ENCODE measurements around the gene GUCY2D.

The GUCY2D gene

DNA sequence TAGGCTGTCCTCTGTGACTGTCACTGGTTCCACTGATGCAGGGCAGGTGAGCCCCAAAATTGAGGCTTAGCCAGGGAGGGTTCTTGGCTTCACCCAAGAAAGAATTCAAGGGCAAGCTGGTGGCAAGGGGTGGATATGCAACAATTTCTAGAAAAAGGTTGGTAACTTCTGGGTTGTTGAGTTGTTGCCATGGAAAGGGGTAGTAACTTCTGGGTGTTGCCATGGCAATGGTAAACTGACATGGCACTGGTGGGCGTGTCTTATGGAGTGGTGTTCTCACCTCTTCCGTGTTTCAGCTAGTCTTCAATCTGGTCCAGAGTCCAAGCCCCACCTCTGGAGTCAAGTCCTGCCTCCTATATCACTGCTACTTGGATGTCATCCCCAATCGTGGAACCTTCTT lies 9.5 kb upstream of the GUCY2D start:
- no peak for DNase-seq

DNA sequence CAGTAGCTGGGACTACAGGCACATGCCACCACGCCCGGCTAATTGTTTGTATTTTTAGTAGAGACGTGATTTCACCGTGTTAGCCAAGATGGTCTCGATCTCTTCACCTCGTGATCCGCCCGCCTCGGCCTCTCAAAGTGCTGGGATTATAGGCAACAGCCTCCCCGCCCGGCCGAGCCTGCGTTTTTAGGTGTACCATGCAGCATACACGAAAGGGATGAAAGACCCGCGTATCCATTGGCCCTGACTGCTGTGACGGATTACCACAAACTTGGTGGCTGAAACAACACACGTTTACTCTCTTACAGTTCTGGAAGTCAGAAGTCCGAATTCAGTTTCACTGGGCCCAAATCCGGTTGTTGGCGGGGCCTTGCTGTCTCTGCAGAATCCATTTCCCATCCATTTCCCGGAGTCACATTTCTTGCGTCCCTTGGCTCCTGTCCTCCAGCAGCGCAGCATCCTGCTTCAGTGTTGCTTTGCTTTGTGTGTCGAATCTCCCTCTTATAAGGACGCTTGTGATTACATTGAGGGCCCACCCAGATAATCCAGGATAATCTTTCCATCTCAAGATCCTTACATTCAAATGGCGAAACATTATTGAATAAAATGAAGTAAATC lies 8.3 kb upstream of the GUCY2D start:
- DNase-seq, result no peak

DNA sequence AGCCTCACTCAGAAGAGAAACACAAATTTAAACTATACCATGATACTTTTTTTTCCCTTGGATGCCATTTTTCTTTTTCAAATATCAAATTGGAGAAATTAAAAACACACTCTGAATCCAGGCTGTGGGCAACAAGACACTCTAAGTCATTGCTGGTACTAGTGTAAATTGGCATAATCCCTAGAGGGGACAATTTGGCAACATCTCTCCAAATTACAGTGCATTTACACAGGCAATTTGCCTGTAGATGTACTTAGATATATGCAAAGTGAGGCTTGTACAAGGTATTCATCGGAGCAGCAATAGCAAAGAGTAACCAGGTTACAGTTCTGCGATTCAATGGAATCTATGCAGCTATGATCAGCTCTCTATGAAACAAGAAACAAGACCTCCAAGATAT lies 6.7 kb upstream of the GUCY2D start:
- no peak for DNase-seq

DNA sequence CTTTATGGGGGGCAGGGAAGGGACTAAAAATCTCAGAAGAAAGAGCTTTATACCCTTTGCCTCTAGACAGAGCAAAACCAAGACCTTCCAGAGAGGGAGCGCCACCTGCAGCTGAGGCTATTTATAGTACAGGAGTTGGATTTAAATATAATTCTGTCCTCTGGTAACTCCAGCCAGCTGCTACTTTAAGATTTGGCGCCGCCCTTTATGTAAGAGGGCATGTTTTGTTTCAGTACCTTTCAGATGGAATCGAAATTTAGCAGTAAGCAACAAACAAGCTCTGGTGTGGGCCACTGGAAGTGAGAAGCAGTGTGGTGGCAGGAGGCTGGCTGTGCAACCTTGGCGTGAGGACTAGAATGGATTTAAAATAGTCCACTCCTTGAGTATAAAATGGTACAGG lies 5.2 kb upstream of the GUCY2D start:
- DNase-seq, result peak; percentile 48

DNA sequence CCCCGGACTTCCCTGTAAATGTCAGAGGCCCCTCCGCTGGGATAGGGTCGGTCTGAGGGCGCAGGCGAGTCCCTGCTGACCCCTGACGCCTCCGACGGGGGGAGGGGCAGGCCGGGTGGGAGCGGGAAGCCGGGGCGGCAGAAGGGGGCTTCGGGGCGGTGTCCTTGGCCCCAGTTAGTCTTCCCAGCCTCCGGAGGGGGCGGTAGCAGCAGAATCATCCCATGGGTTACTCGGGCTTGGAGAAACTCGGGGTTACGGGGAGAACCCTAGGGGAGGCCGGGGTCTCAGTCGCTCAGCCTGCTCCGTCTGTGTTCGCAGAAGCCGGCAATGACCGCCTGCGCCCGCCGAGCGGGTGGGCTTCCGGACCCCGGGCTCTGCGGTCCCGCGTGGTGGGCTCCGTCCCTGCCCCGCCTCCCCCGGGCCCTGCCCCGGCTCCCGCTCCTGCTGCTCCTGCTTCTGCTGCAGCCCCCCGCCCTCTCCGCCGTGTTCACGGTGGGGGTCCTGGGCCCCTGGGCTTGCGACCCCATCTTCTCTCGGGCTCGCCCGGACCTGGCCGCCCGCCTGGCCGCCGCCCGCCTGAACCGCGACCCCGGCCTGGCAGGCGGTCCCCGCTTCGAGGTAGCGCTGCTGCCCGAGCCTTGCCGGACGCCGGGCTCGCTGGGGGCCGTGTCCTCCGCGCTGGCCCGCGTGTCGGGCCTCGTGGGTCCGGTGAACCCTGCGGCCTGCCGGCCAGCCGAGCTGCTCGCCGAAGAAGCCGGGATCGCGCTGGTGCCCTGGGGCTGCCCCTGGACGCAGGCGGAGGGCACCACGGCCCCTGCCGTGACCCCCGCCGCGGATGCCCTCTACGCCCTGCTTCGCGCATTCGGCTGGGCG lies 542 bp downstream of the GUCY2D start:
- no peak for DNase-seq

DNA sequence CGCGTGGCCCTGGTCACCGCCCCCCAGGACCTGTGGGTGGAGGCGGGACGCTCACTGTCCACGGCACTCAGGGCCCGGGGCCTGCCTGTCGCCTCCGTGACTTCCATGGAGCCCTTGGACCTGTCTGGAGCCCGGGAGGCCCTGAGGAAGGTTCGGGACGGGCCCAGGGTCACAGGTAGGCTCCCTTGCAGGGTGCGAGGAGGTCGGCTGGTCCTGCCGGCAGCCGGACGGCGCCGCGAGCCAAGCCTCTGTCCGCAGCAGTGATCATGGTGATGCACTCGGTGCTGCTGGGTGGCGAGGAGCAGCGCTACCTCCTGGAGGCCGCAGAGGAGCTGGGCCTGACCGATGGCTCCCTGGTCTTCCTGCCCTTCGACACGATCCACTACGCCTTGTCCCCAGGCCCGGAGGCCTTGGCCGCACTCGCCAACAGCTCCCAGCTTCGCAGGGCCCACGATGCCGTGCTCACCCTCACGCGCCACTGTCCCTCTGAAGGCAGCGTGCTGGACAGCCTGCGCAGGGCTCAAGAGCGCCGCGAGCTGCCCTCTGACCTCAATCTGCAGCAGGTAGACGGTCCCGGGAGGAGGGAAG lies 1.3 kb downstream of the GUCY2D start:
- no peak for DNase-seq

DNA sequence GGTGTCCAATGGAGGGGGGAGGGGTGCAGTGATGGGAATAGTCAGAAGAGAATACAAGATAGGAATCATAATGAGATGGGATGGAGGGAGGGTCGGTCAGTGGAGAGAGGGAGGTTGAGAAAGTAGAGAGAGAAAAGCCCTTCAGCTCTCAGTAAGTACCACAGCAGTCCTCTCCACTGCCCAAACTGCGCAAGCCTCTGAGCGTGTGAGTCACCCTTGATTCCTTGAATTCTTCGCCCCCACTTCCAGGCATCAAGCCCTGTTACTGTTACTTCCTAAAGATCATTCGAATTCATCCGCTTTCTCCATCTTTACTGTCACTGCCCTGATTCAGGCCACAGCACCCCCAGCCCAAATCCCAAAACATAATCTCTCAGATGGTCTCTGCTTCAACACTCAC lies 2.5 kb downstream of the GUCY2D start:
- no peak for DNase-seq

DNA sequence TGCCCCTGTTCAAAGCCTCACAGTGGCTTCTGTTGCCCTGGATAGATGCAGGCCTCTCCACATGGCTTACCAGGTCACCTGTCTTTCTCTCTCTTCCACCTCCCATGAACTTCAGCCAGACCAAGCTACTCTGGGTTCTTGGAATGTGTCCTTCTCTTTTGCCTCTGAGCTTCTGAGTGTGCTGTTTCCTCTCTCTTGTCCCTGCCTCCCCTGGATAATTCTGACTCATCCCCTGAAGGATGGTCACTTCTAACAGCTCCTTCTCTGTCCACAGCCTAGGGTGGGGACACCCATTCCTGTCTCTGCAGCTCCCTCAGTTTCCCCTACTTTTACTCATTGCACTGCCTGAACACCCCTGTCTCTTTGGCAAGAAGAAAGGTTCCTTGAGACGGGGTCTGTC lies 2.9 kb downstream of the GUCY2D start:
- DNase-seq, result no peak

DNA sequence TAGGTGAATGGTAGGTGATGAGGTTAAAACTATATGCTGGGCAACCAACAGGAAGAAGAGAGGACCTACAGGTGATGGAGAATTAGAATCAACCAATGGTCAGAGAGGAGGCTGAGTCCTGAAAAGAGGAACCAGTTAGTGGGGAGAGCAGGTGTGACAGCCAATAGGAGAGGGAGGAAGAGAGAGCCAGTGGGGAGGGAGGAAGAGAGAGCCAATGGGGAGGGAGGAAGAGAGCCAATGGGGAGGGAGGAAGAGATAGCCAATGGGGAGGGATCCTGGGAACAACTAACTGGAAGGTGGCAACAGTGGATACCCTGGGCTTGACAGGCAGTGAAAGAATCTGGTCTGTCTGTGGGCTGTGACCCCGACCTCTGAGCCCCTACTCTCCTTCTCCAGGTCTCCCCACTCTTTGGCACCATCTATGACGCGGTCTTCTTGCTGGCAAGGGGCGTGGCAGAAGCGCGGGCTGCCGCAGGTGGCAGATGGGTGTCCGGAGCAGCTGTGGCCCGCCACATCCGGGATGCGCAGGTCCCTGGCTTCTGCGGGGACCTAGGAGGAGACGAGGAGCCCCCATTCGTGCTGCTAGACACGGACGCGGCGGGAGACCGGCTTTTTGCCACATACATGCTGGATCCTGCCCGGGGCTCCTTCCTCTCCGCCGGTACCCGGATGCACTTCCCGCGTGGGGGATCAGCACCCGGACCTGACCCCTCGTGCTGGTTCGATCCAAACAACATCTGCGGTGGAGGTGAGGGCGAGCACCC lies 3.7 kb downstream of the GUCY2D start:
- DNase-seq, result no peak

DNA sequence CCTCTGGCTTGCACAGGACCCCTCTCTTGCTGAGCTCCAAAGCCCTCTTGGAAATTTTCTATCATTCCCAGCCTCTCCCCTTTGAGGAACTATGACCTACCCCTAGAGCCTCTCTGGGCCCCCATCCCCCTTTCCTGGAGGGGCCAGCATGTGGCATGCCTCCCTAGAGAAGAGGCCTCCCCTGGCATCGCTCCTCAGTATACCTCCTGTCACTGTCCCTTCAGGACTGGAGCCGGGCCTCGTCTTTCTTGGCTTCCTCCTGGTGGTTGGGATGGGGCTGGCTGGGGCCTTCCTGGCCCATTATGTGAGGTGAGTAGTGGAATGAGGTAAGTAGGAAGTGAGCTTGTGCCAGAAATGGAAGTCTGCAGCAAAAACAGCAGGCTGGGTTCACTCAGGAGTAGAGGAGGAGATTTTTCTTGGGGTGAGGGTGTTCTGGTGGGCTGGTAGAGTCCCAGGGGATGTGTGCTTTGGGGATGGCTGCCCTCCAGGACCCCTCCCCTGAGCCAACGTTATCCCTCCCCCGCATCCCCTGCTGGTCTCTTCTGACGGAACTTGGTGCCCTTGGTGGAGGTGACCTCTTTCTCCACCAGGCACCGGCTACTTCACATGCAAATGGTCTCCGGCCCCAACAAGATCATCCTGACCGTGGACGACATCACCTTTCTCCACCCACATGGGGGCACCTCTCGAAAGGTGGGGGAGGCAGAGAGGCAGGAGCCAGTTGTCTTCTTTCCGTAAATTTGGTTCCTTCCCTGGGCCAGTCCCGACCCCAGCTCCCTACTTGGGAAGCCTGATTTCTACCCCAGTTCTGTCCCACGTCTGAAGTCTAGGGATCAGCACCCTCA lies 4.6 kb downstream of the GUCY2D start:
- no peak for DNase-seq

DNA sequence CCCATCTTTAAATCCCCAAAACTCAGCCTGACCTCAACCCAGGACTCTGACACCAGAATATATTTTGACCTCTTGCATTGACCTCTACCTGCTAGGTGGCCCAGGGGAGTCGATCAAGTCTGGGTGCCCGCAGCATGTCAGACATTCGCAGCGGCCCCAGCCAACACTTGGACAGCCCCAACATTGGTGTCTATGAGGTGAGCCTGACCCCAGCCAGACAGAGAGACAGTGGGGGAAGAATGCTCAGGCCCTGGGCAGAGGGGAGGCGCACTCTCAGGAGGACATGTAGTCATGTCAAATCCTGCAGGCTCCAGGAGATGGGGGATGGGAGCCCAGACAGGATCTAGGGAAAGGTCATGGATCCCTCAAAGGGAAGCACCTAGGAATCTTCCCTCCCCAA lies 5.4 kb downstream of the GUCY2D start:
- no peak for DNase-seq

DNA sequence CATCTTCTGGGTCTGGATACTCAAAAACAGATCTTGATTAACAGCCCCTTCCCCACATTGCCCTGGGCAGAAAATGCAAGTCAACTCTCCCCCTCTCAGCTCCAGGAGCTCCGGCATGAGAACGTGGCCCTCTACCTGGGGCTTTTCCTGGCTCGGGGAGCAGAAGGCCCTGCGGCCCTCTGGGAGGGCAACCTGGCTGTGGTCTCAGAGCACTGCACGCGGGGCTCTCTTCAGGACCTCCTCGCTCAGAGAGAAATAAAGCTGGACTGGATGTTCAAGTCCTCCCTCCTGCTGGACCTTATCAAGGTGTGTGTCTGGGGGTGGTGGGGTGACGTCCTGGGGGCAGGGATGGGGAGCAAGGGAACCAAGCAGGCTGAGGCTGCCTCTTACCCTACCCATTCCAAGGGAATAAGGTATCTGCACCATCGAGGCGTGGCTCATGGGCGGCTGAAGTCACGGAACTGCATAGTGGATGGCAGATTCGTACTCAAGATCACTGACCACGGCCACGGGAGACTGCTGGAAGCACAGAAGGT lies 9.7 kb downstream of the GUCY2D start:
- DNase-seq, result no peak

DNA sequence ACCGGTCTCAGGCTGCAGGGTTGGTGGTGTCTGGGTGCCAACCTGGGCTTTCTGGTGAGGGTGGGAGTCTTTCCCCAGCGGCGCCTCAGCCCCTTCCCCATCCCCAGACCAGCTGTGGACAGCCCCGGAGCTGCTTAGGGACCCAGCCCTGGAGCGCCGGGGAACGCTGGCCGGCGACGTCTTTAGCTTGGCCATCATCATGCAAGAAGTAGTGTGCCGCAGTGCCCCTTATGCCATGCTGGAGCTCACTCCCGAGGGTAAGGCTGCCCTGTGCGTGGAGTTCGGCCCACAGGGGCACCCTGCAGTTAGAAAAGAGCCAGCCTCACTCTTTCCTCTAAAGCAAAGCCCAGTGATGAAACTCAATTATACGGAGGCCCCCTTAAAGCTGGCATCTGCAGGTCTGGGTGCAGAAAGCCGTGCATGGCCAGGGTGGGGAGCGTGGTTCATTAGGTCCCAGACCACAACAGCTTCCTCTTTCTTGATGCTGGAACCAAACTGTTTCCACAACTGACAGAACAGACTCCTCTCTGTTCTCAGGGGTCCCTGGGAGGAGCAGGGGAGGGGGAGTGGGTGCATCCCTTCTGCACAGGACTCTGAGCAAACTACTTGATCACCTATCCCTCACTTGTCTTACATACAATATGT lies 10.7 kb downstream of the GUCY2D start:
- DNase-seq, result no peak

DNA sequence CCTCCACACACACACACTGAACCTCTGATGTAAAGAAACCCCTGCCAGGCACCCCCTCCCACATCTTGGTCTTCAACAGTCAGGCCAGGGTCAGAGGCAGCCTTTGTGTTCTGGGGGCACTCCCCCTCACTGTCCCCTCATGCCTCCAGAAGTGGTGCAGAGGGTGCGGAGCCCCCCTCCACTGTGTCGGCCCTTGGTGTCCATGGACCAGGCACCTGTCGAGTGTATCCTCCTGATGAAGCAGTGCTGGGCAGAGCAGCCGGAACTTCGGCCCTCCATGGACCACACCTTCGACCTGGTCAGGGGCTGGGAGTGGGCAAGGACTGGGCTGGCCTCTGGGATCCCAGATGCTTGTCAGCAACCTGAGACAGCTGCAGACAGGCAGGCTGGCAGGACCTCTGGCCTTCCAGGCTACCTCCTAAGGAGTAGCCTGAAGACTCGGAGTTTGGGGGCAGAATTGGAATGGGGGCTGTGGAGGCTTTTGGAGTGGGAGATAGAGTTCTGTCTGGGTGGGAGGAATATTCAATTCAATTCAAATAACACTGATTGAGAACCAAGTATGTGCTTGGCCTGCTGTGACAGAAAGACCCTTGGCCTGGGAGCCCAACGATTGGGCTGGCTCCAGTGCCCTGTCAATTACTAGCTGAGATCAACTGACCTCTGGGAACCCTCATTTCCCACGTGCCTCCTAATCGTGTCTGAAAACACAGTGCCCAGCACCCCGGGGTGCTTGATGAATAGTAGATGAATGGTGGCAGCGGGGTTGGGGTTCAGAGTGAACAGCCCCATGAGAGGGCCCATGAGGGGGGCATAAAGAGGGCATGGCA lies 11.5 kb downstream of the GUCY2D start:
- DNase-seq, result no peak

DNA sequence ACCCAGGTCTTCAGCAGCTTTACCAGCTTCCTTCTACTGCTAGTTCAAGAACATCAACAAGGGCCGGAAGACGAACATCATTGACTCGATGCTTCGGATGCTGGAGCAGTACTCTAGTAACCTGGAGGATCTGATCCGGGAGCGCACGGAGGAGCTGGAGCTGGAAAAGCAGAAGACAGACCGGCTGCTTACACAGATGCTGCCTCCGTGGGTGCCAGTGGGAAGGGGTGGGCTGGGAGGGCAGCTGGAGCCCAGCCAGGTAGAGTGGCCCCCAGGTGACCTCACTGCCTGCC lies 12.1 kb downstream of the GUCY2D start:
- DNase-seq, result no peak

DNA sequence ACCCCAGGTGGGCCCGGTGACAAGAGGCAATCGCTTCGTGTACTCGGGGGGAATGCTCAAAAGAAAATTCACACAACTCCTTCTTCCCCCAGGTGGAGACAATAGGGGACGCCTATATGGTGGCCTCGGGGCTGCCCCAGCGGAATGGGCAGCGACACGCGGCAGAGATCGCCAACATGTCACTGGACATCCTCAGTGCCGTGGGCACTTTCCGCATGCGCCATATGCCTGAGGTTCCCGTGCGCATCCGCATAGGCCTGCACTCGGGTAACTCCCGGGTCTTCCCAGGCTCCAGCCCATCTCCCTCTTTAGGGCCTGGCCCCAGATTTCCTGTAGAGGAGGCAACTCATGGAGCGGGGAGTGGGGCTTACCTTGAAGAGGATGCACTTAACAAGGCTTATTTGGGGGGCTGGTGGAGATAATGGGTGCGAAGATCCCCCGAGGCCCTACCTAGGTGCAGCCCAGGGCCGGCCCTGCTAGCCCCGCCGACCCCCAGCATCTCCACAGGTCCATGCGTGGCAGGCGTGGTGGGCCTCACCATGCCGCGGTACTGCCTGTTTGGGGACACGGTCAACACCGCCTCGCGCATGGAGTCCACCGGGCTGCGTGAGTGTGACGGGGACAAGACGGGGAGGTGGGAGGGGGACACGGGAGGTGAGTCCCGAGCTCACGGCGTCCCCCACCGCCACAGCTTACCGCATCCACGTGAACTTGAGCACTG lies 13.0 kb downstream of the GUCY2D start:
- no peak for DNase-seq

DNA sequence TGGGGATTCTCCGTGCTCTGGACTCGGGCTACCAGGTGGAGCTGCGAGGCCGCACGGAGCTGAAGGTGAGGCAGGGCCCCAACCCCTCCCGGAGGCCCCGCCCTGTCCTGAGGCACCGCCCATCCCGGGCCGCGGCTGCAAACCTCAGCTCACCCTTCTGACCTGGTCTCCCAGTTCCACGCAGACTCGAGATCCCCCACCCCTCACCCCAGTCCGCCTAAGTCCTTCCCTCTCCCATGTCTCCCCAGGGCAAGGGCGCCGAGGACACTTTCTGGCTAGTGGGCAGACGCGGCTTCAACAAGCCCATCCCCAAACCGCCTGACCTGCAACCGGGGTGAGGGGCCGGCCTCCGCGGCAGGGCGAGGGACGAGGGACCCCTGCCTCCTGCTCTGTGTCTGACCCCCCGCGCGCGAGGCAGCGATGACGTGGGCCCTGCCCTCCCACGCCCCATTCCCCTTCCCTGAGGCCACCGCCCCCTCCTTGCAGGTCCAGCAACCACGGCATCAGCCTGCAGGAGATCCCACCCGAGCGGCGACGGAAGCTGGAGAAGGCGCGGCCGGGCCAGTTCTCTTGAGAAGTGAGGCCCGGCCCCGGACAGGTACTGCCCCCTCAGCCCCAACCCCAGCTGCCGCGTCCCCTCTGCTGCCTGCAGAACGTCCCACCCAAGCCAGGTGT lies 13.7 kb downstream of the GUCY2D start:
- peak; percentile 55 for DNase-seq

DNA sequence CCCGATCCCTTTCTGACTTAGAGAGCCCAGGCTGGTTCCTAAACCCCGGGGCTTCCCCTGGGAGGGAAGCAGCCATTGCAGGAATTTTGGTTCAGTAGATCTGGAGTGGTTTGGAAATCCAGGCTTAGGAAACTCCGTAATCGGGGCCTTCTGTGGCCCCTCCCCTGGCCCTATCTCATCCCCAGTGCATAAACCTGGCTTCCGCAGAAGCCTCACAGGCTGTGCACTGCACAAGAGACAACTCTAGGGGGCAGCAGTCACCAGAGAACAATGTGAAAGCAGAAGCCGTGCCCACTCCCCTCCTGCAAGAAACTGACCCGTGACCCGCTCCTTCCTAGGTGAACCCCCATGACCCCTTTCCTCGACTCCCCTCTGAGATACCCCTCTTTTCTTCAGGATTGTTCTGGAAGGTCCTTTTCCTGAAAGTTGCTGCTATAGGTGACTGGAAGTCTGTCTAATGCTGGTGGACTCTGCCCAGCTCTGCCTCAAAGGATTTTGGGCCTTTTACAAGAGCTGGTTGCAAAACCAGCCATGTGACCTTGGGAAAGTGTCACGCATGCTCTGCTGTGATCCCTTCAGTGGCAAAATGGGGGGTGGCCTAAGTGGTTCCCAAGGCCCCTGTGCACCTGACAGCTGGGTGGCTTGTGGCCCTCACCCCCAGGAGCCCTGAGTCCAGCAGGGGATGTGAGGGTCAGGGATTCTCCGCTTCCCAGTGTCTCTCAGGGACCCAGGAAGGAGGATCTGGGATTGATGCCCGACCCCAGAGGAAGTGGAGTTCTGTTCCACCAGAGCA lies 14.4 kb downstream of the GUCY2D start:
- peak; percentile 68 for DNase-seq

DNA sequence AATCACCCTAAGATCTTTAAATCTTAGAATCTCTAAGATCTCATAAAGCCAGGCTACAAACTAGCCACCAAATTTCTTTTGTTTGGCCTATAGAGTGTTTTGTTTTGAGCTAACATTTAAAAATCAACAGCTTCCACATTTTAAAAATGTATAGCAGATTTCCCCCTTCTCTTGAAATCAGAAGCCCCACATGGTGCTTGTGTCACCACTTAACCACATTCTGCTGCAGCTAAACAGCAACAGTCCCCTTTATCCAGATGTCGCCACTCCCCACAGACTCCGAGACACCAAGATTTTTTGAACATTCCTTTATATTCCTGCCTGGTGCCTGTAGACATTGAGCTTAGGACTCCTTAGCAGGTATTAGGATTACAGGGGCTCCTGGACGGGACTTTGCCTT lies 16.0 kb downstream of the GUCY2D start:
- DNase-seq, result no peak
